Kasumi-1 (cell line): ENCODE measurements around the gene ANKRA2.

Experiments
- DNase-seq, 2 experiments: peaks; one replicate each; lab custom pipeline; 2025; lab: John Stamatoyannopoulos, UW

Gene ANKRA2, protein sequence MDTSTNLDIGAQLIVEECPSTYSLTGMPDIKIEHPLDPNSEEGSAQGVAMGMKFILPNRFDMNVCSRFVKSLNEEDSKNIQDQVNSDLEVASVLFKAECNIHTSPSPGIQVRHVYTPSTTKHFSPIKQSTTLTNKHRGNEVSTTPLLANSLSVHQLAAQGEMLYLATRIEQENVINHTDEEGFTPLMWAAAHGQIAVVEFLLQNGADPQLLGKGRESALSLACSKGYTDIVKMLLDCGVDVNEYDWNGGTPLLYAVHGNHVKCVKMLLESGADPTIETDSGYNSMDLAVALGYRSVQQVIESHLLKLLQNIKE

DNA sequence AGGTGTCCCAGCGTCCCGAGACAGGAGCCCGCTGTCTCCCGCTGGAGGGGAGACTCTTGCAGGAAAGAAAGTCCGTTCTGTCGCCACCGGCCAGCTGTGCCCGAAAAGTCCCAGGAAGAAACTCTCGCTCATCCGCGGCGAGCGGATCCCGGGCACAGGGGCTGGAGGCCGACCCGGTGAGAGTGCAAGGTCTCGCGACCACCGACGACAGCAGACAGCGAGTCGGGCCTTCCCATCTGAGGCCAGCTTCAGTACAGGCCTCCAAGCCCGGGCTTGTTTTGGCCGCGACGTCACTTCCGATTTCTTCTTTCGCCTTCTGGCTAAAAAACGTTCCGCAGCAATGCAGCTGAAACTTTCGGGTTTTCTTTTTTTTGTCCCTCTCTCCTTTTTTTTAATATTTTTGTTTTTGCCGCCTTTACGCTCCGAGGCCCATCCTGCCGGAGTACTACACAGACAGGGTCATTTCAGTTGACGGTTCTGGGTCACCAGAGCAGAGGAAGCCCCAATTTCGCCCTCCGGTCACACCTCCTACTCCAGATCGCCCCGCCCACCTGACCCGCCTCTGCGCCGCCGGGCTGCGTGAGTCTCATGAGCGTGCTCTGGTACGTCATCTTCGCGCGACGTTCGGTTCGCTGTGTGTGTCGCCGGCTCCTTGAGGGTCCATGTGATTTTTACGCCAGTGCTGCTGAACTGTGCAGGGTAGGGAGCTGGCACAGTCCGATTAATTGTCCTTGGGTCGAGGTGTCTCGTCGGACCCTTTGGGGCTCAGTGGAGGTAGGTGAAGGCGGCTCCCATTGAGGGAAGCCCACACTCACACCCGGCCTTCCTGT lies at the start of gene ANKRA2, which contains the start of gene UTP15:
ANKRA2 (minus strand) TSS at position 501 of the 830 bp plus-strand sequence. CDS start 2,758 bp downstream, outside the sequence.
UTP15 (plus strand) TSS at position 605 of the 830 bp plus-strand sequence. CDS start 1,602 bp downstream, outside the sequence.
- DNase-seq, result peak; percentile 89 to 94

DNA sequence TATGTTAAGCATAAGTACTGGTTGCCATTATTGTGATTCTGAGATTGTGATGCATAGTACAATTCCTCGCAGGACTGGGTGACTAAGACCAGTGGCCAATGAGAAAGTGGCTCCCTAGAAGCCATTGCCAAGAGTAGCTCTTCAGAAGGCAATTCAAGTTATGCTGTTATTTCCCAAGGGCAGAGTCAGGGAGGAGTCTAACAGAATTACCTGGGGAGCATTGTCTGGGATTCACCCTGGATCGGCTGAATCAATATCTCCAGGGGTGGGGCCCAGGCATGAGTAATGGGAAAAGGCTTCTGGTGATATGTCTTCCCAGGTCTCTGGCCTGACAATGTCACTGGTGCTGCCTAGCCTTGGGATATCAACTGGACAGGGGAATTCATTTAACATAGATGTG lies 49.6 kb upstream of the ANKRA2 start:
- DNase-seq, result no peak

DNA sequence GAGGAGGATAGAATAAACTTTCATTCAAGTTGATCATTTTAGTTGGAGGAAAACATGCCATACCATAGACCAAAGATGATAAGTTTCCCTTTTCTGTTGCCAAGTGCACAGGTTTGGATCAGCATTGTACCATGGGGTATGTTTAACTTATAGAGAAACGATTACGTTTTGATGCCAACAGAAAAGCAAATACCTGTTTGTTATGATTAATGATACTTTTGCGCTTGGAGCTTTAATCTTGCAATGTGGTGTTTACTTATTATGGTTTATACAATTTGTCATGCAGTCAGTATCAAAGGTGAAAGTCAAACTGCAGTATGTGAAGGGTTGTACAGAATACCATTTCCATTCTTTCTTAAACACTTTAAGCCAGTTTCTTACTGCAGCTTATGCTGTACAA lies 47.4 kb upstream of the ANKRA2 start:
- DNase-seq, result no peak

DNA sequence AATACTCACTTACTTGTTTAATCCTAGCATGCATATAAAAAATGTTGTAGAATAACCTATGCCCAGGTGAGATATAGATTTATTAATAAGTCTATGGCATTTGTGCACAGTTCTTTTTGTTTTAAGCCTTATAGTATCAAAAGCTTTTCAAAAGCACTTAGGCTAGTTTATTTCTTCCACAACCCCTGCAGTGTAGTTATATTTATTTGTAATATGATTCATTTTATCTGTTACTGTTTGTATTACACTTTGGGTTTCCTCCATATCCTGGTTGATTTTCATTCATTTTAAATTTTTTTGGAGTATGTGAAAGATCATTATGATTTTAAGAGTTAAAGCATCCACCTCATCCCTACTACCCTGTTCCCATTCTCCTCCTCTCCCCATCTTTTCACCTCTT lies 41.8 kb upstream of the ANKRA2 start:
- DNase-seq, result no peak

DNA sequence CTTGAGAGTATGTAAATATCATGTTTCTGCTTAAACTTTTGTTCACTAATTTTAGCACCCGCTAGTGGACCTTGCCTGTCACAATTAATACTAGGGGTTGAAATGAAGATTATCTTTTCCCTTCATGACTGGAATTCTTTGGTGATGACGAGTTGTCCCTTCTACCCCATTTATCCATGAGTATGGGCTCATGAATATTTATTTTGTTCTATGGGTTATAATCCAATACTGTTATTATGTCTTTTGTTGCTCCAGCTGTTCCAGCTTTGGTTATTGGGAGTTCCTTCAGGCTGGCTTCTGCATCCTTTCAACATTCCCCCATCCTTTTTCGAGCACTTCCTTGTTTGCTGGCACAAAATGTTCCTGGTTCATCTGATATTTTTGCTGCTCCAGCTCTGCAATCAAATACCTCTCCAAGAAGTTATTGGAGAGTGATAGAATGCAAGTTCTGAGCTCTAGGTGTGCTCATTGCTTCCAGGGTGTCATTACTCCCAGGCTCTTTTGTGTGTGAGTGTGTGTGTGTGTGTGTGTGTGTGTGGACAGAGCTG lies 40.8 kb upstream of the ANKRA2 start:
- DNase-seq, result no peak

DNA sequence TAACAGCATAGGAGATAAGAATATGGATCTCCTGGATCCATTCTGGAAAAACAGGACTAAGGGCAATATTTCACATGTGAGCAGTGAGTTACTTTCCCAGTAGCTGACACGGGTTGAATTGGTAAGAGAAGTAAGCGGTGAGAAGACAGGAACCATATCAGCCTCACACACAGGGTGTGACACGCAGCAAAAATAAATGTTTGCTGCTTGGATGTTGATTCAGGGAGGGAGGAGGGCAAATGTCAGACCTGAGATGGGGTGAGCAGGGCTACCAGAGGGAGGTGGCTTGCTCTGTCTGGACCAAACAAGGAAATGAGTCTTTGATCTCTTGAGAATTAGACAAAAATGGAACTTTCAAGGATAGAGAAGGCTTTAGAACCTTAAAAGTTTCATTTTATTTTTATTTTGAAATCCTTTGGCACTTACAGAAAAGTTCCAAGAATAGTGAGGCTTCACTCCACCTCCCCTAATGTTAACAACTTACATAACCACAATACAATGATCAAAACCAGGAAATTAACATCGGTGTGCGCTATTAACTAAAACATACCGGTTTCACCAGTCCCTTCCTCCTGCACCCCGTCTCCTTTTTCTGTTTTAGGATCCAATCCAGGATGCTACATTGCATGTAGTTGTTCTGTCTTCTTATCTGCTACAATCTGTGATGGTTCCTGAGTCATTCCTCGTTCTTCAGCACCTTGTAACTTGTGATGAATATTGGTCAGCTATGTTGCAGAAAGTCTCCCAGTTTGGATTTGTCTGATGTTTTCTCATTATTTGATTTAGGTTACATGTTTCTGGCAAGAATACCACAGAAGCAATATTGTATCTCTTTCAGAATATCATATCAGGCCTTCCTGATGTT lies 40.0 kb upstream of the ANKRA2 start:
- DNase-seq, result no peak

DNA sequence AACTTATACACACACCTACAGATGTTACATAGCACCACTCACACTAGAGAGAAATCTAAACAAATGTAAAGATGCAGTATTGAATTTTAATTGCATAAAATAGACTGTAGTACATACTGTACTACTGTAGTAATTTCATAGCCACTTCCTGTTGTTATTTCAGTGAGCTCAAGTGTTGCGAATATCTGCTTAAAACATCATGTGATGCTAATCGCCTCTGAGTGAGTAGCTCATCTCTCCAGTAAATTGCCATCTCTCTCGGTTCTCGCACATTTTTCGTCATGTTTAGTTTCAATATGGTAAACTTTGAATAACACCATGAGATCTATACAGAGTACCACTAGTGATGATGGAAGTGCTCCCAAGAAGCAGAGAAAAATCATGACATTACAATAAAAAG lies 38.6 kb upstream of the ANKRA2 start:
- DNase-seq, result no peak

DNA sequence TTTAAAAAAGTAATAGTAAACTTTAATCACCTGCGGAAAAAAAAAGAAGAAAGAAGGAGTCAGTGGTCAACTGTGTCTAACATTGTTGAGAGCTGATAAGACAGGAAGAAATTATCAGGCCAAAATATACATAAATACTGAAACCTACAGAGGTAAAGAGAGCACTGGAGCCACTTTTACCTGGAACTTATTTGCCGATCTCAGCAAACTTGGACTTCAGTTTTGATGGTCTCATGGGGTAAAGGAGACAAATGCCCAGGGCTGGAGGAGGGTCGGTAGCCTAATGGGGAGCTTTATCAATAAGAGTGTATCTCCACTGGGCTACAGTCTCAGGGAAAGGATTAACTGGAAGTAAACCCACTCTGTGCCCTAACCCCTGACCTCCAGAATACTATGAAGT lies 33.9 kb upstream of the ANKRA2 start:
- no peak for DNase-seq

DNA sequence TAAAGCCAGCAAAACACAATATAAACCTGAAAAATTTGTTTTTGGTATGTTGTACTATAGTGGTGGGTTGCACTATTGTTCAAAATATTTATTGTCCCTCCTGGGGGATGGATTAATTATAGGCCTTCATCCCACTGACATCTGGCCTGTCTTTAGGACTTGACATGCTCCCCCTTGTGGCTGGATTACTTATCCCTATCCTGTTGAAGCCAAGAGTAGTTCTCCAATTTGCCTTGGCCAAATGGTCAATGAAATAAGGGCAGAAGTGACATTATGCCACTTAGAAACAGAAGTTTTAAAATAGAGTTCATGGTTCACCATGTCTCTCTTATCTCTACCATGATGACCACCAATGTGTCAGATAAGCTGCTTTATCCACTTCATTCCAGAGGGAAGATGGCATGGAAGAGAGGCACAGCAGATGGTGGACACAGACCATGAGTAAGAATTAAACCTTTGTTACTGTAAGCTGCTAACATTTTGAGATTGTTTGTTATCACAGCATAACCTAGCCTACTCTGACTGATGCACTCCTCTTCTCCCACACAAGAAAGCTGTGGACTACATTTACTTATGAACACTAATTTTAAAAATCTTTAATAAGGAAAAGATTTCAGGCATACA lies 31.4 kb upstream of the ANKRA2 start:
- peak; percentile 45 to 74 for DNase-seq

DNA sequence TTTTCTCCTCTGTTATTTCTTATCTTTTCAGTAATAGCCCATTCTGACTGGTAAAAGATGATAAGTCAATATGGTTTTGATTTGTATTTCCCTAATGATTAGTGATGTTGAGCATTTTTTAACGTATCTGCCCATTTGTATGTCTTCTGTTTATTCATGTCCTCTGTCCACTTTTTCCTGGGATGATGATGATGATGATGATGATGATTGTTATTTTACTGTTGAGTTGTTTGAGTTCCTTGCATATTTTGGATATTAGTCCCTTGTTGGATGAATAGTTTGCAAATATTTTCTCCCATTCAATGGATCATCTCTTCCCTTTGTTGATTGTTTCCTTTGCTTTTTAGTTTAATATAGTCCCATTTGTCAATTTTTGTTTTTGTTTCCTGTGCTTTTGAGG lies 27.1 kb upstream of the ANKRA2 start:
- no peak for DNase-seq

DNA sequence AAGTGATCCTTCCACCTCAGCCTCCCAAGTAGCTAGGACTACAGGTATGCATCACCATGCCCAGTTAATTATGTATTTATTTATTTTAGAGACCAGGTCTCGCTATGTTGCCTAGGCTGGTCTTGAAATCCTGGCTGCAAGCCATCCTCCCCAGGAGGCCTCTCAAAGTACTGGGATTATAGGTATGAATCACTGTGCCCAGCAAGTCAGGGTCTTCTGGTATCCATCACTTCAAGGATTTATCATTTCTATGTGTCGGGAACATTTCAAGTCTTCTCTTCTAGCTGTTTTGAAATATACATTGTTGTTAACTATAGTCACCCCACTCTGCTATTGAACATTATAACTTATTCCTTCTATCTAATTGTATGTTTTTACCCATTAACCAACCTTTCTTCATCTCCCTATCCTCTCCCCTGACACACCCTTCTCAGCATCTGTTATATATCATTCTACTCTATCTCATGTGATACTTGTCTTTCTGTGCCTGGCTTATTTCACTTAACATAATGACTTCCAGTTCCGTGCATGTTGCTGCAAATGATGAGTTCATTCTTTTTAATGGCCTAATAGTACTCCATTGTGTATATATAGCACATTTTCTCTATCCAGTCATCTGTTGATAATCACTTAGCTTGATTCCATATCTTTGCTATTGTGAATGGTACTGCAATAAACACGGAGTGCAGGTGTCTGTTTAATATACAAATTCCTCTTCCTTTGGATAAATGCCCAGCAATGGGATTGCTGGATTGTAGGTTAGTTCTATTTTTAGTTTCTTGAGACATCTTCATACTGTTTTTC lies 26.5 kb upstream of the ANKRA2 start:
- no peak for DNase-seq

DNA sequence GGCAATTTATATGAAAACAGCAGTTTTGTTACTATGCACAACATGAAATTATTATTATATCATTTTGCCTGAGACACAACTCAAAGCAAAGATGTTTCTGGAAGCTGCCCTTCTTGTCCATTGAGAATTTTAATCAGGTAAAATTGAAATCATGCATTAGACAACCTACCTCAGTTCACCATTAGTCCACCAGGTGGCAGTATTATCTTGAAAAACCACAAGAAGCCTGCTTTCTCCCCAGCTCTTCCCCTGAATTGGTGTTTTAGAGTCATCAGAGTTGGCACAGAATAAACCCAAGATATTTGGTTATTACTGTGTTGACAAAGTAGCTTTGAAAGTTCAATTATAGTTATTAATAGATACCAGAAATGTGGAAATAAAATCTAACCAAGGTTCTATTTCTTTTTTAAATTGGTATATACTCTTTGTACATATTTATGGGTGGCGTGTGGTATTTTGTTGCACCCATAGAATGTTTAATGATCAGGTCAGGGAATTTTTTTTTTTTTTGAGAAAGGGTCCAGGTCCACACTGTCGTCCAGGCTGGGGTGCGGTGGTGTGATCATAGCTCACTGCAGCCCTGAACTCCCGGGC lies 25.8 kb upstream of the ANKRA2 start:
- DNase-seq, result peak; percentile 69 to 83

DNA sequence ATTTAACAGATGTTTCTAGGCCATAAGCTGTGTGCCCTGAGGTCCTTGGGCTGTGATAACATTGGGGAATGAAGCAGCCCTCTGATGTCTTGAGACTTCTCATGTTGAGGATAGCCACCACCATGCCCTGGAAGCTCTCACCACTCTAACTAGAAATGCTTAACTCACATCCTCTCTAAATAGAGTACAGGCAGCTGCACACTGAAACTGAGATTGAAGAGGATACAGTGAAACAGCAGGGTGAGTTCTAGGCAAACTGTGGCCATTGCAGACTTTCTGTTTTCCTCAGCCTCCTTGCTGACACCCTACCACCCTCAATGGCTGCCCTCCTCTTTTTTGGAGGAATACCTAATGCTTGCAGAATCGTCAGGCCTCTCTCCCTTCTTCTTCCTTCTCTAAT lies 22.5 kb upstream of the ANKRA2 start:
- DNase-seq, result no peak

DNA sequence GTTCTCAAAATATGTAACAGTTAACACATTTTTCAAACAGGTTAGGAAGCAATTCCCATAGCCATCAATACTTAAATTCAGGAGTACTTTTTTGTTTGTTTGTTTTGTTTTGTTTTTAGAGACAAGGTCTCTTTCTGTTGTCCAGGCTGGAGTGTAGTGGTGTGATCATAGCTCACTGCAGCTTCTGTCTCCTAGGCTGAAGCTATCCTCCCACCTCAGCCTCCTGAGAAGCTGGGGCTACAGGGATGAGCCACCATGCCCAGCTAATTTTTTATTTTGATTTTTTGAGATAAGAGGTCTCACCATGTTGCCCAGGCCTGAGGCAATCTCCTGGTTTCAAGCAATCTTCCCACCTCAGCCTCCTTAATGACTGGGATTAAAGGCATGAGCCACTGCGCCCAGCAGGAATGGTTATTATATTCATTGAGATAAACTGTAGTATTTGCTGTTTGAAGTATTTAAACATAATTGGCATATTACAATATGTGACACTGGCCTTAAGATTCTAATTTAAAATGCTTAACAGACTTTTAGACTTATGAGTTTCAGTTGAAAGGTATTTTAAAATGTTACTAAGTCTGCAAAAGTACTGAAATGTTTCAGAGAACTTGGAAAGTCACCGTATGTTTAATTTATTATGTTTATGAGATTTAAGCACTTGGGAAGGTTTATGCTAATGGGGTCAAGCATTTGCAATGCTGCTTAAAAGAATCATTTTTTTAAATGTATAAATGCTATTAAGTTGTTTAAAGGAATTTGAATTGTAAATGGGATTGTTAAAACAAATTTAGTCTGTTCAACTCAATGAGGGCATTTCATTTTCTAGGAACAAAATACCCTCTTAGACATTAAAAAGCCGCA lies 17.1 kb upstream of the ANKRA2 start:
- DNase-seq, result no peak

DNA sequence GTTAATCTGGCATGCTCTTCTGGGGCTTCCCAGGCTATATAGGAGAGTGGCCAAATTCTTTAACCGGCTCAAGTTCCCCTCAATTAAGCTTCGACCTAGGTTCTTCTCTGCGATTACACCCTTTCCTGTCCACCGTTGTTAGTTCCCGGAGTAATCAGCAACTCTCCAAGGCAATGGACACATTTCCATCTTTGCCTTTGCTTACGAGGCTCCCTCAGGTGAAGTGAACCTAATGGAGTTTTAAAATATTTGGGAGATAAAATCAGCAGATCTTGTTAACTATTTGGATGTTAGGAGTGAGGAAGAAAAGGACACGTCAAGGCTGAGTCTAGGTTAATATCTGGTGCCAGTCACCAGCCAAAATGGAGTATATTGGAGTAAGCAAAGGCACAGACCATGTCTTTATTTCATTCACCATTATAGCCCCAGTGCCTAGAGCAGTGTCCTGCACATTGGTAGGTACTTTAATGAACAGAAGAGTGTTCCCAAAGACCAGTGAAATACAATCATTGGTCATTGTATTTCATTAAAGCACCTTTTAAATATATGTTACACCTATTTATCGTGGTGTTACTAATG lies 619 bp upstream of the ANKRA2 start:
- no peak for DNase-seq

DNA sequence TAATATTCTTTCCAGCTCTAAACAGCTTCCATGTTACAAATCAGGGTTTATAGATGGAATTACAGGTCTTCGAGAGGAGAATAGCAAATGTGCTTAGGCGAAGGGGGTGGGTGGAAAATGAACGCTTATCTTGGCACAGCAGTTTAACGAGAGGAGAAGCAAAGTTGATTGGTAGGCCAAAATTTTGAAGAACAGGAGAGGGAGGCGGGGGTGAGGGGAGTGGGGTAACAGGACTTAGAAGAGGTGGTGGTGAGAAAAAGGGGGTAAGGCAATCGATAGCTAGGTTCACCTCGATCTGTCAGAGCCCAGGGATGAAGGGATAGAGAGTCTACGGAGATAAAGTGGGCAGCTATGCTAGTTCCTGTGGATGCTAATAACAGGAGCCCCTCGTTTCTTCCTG lies 764 bp downstream of the ANKRA2 start:
- DNase-seq, result peak; percentile 31 to 37

DNA sequence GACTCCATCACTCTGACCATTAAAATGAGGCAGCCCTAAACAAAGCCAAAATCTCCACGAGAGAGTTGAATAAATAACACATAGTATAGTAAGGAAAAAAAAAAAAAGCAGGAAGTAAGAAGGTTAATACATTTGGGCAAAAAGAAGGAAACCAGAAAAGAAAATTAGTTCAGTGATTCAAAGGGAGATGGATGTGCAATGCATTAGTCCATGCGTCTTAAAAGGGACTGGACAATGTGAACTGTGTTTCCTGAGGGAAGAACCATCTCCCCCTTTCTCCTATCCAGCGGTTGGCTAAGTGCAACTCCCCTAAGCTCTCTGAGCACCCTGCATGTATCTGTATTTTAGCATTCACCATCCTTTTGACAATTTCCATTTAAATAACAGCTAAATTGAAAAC lies 1.4 kb downstream of the ANKRA2 start:
- no peak for DNase-seq

DNA sequence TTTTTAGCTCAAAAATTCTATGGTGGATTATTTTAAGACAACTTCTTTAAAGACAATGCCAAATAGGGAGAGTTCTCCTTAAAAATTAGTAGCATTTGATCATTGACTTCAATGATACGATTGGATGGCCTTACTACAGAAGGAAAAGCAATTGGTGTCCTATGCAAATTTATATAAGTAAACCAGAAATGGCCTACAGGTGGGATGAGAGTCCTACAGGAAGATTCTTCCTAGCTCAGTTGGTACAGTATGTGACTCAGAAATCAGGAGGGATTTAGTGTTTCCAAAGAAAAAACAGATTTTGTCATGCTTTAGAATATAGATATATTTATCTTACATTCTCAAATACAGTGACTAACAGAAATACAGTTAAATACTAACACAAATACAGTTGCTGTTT lies 6.5 kb downstream of the ANKRA2 start:
- no peak for DNase-seq

DNA sequence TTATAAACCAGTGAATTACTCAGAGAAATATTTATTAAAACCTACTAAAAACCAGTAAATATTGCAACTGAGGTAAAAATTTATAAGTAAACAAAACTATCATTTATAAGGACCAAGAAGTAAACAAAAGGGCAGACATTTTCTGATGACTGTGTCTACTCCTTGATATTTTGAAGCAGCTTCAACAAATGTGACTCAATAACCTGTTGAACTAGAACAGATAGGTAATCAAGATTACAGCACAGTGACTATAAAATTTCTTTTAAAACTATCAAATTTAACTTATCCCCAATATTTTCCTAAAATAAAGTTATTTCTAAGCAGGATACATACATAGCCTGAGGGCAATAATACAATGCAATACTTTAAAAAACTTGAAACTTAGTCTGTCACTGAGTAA lies 12.8 kb downstream of the ANKRA2 start:
- DNase-seq, result no peak
